ENCODE measurements around the gene ZNF20.
A peak's percentile ranks its signal among the peaks of the same experiment; 100 is the strongest.

DNA sequence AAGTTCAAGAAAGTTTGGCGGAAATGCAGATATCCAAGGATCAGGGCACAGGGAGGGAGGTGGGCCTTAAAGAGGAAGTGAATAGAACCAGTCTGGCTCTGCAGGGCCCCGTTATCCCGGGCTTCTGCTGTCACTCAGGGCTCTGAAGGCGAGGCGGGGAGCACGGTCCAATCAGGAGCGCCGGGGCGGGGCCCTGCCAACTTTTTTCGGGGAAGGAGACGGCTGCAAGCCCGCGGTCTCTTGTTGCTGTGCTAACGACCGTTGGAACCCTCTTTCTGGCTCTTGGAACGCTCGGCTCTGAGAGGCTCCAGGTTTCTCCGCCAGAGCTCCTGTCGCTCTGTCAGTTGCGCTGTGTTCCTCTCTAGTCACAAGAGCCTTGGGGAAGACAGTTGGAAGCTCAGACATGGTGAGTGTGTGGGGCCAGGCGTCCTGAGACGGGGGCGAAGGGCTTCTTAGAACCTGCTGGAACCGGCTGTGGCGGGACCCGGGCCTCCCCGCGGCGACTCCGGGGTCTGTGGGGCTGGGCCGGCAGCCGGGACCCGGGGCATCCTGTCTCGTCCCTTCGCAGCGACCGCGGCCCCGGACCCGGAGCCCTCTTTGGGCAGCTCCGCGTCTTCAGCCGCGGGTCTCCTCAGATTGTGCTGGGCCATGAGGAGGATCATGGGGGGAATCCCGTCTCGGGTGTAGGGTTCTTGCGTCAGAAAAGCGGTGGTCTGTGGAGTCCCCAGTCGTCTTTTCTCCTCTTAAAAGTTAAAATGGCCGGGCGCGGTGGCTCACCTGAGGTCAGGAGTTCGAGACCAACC is 47.9 kb downstream of the ZNF20 start:
- peak in 1 of 2 donors; percentile 40 for TF ChIP-seq POLR2A (IDR thresholded peaks at IDR 0.05)
- TF ChIP-seq, protein P1, sequence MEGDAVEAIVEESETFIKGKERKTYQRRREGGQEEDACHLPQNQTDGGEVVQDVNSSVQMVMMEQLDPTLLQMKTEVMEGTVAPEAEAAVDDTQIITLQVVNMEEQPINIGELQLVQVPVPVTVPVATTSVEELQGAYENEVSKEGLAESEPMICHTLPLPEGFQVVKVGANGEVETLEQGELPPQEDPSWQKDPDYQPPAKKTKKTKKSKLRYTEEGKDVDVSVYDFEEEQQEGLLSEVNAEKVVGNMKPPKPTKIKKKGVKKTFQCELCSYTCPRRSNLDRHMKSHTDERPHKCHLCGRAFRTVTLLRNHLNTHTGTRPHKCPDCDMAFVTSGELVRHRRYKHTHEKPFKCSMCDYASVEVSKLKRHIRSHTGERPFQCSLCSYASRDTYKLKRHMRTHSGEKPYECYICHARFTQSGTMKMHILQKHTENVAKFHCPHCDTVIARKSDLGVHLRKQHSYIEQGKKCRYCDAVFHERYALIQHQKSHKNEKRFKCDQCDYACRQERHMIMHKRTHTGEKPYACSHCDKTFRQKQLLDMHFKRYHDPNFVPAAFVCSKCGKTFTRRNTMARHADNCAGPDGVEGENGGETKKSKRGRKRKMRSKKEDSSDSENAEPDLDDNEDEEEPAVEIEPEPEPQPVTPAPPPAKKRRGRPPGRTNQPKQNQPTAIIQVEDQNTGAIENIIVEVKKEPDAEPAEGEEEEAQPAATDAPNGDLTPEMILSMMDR (IDR thresholded peaks at IDR 0.05): no peak
